OCI-LY3 (cell line): Measurements from ENCODE around the gene DHX9.

Experiments
- H2AFZ ChIP-seq: fragments of 200-600, 300-600 bp; shearing (Covaris generic); 2 replicates; pipeline ENCODE4 v1.6.0; 2014; ENCODE audit warnings: antibody characterized with exemption, low read depth, low read length
- H3K27ac ChIP-seq: fragments of 200-600, 300-600 bp; sonication (generic); 2 replicates; pipeline ENCODE4 v1.5.1; 2014; ENCODE audit warnings: mild to moderate bottlenecking, low read length, moderate library complexity, mixed read lengths
- H3K27me3 ChIP-seq: fragments of 200-600, 300-600 bp; sonication (generic); 2 replicates; pipeline ENCODE4 v1.6.1; 2014; ENCODE audit warnings: low read depth, low read length, mixed read lengths
- H3K36me3 ChIP-seq: fragments of 200-600, 300-600 bp; sonication (generic); replicated peaks from 2 replicates; pipeline ENCODE3; 2014; ENCODE audit warnings: low read depth, low read length, mixed read lengths
- H3K4me1 ChIP-seq: fragments of 300-600, 200-600 bp; sonication (generic); 2 replicates; pipeline ENCODE4 v1.6.1; 2014; ENCODE audit warnings: low read length, mixed read lengths
- H3K4me2 ChIP-seq: fragments of 200-600, 300-600 bp; sonication (generic); 2 replicates; pipeline ENCODE4 v1.6.1; 2014; ENCODE audit warnings: low read length, mixed read lengths
- H3K4me3 ChIP-seq: fragments of 300-600, 200-600 bp; sonication (generic); 2 replicates; pipeline ENCODE4 v1.5.1; 2014; ENCODE audit warnings: antibody characterized with exemption, mild to moderate bottlenecking, low read length, moderate library complexity
- H3K79me2 ChIP-seq: fragments of 300-600, 200-600 bp; shearing (Covaris generic); 2 replicates; pipeline ENCODE4 v1.6.1; 2014; ENCODE audit warnings: mild to moderate bottlenecking, low read length, mixed read lengths
- H3K9ac ChIP-seq: fragments of 300-600, 200-600 bp; shearing (Covaris generic); 2 replicates; pipeline ENCODE4 v1.6.0; 2014; ENCODE audit warnings: mild to moderate bottlenecking, low read length, moderate library complexity
- H3K9me3 ChIP-seq: fragments of 200-600, 300-600 bp; shearing (Covaris generic); 2 replicates; pipeline ENCODE4 v1.6.1; 2014; ENCODE audit warnings: low read length, mixed read lengths; ENCODE audit not compliant: insufficient read depth
- H4K20me1 ChIP-seq: fragments of 200-600, 300-600 bp; sonication (generic); 2 replicates; pipeline ENCODE4 v1.6.1; 2016; ENCODE audit warnings: low read length, mixed read lengths; ENCODE audit not compliant: insufficient read depth
- CTCF ChIP-seq: fragments of 200-600, 300-600 bp; sonication (generic); IDR thresholded peaks from 2 replicates; pipeline ENCODE4 v1.5.1; 2014; ENCODE audit warnings: antibody characterized with exemption, low read length, low read depth
- EZH2phosphoT487 ChIP-seq: fragments of 200-600 bp; shearing (Covaris generic); IDR thresholded peaks from 2 replicates; pipeline ENCODE4 v1.6.1; 2018; ENCODE audit warnings: antibody characterized with exemption, mixed run types, low read depth

The DHX9 gene

GRCh38 chr1:182855911-182856310 lies 16.8 kb downstream of the DHX9 start:
- H3K27ac ChIP-seq: no peak overlapping the region
- H3K36me3 ChIP-seq: peaks cover 94% of the 10 kb centered on the region
- H2AFZ ChIP-seq: no peak overlapping the region
- no peak overlapping the region for H3K9ac ChIP-seq
- peaks cover 53% of the 10 kb centered on the region for H4K20me1 ChIP-seq
- no peak overlapping the region for H3K4me2 ChIP-seq
- TF ChIP-seq CTCF (no peak), EZH2phosphoT487 (no peak)
- H3K79me2 ChIP-seq: peaks cover 95% of the 10 kb centered on the region
- no peaks in the 10 kb centered on the region for H3K27me3 ChIP-seq
- peaks cover 6% of the 10 kb centered on the region; the same call in 1 of the 2 replicates for H3K4me1 ChIP-seq
- no peaks in the 10 kb centered on the region for H3K9me3 ChIP-seq
- no peak overlapping the region for H3K4me3 ChIP-seq

- H3K4me2 ChIP-seq: no peak overlapping the region
- no peak overlapping the region for H3K9ac ChIP-seq
- no peak overlapping the region for H3K4me3 ChIP-seq
- H3K79me2 ChIP-seq: peaks cover 93% of the 10 kb centered on the region
- no peaks in the 10 kb centered on the region for H3K4me1 ChIP-seq
- H3K27ac ChIP-seq: no peak overlapping the region
- peaks cover 40% of the 10 kb centered on the region for H4K20me1 ChIP-seq
- H2AFZ ChIP-seq: no peak overlapping the region
- TF ChIP-seq EZH2phosphoT487 (no peak), CTCF (no peak)
- H3K36me3 ChIP-seq: peaks cover 93% of the 10 kb centered on the region
- no peaks in the 10 kb centered on the region for H3K9me3 ChIP-seq
- H3K27me3 ChIP-seq: no peaks in the 10 kb centered on the region
Measured at GRCh38 chr1:182857212-182857611, 18.1 kb downstream of the DHX9 start.

DNA sequence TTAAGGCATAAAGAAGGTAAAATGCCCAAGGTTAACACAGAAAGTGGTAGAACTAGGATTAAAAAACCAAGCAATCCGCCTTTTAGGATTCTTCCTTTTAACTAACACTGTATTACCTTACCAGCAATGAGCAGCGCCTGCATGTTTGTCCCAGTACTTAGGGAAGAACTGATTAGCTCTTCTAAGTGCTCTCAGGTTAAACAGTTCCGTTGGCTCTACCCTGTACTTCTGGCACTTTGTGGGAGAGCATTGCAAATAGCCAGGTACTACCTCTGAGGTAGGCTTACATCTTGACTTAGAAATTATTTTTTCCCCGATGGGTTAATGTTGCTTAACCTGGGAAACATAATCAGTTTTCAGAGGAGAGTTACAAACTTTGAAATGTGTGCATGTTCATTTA lies 21.5 kb downstream of the DHX9 start:
- Histone ChIP-seq H3K9ac (no peak overlapping the region), H3K4me2 (no peak overlapping the region), H2AFZ (no peak overlapping the region), H3K27ac (no peak overlapping the region), H3K27me3 (no peaks in the 10 kb centered on the region), H4K20me1 (peaks cover 35% of the 10 kb centered on the region), H3K36me3 (peaks cover 93% of the 10 kb centered on the region), H3K79me2 (peaks cover 87% of the 10 kb centered on the region), H3K9me3 (no peaks in the 10 kb centered on the region), H3K4me3 (no peak overlapping the region), H3K4me1 (no peaks in the 10 kb centered on the region)
- TF ChIP-seq CTCF (no peak), EZH2phosphoT487 (no peak)

GRCh38 chr1:182861994-182862393 lies 22.8 kb downstream of the DHX9 start:
- Histone ChIP-seq H3K9ac (no peak overlapping the region), H3K4me2 (no peak overlapping the region), H4K20me1 (peaks cover 27% of the 10 kb centered on the region), H3K9me3 (no peaks in the 10 kb centered on the region), H3K27me3 (no peaks in the 10 kb centered on the region), H2AFZ (no peak overlapping the region), H3K36me3 (peaks cover 93% of the 10 kb centered on the region), H3K4me1 (no peaks in the 10 kb centered on the region), H3K27ac (no peak overlapping the region), H3K4me3 (no peak overlapping the region), H3K79me2 (peaks cover 83% of the 10 kb centered on the region)
- TF ChIP-seq CTCF (no peak), EZH2phosphoT487 (no peak)
